IPS-NIHi7 (cell line): Measurements from ENCODE around the gene ZNF555.

Experiments
- DNase-seq: peaks from one replicate; pipeline ENCODE4 v3.0.0; 2012; ENCODE audit warnings: mixed read lengths; ENCODE audit errors: extremely low spot score

ZNF555 gene

GRCh38 chr19:2824129-2824528, 17.1 kb upstream of the ZNF555 start:
- DNase-seq = no peak

GRCh38 chr19:2827022-2827421, 14.3 kb upstream of the ZNF555 start:
- no peak for DNase-seq

- DNase-seq = no peak
These were observed 13.3 kb upstream of the ZNF555 start for GRCh38 chr19:2827840-2828489.

GRCh38 chr19:2834294-2834871, 6.9 kb upstream of the ZNF555 start:
- no peak for DNase-seq

GRCh38 chr19:2837430-2837829, 3.8 kb upstream of the ZNF555 start:
- no peak for DNase-seq

- DNase-seq = peak; percentile 31
These were observed 740 bp downstream of the ZNF555 start for GRCh38 chr19:2841855-2842574.

- no peak for DNase-seq
These were observed 3.8 kb downstream of the ZNF555 start for GRCh38 chr19:2845107-2845506.

- no peak for DNase-seq
These were observed 5.1 kb downstream of the ZNF555 start for GRCh38 chr19:2846180-2846894.

GRCh38 chr19:2847507-2847906, 6.2 kb downstream of the ZNF555 start:
- no peak for DNase-seq

- DNase-seq = no peak
These were observed 7.3 kb downstream of the ZNF555 start for GRCh38 chr19:2848616-2849015.

GRCh38 chr19:2850256-2850925, 9.1 kb downstream of the ZNF555 start:
- no peak for DNase-seq

- DNase-seq = no peak
These were observed 11.3 kb downstream of the ZNF555 start for GRCh38 chr19:2852598-2852997.

- no peak for DNase-seq
These were observed 11.8 kb downstream of the ZNF555 start for GRCh38 chr19:2853015-2853606.

- DNase-seq = no peak
These were observed 13.6 kb downstream of the ZNF555 start for GRCh38 chr19:2854849-2855248.

GRCh38 chr19:2856457-2857050, 15.3 kb downstream of the ZNF555 start:
- no peak for DNase-seq

GRCh38 chr19:2858864-2859263, 17.6 kb downstream of the ZNF555 start:
- DNase-seq = no peak

GRCh38 chr19:2863816-2864215, 22.5 kb downstream of the ZNF555 start:
- DNase-seq = no peak

- DNase-seq = no peak
These were observed 24.2 kb downstream of the ZNF555 start for GRCh38 chr19:2865334-2866100.

GRCh38 chr19:2866495-2867024, 25.3 kb downstream of the ZNF555 start:
- no peak for DNase-seq
